ENCODE results near the gene MB21D2.
A peak's percentile ranks its signal among the peaks of the same experiment; 100 is the strongest.

DNA sequence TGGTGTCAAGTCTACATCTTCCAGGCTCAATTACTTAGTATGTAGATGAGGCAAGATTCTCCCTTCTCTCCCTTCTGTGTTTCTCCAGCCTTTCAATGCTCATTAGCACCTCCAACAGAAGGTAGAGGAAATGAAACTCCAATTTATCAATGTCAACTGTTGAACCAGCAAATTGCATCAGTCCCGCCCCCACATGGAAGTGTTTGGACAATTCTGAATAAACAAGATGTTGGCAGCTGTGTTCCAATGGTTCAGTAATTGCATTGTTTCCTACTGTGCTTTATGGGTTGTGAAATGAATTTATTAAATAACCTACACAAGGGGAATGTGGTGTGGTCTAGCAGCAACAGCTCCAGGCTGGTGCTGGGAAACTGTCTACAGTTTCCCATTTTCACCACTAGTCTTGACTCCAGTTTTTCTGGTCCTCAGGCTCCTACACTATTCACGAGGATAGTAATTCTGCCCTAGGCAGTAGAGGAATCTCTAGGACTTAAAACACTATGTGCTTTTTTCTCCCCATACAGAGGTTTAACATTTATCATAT lies 91.9 kb downstream of the MB21D2 start:
- TF ChIP-seq POLR2A (IDR thresholded peaks at IDR 0.05; ENCODE audit: low read depth, low read length) (no peak), POLR2AphosphoS5 (IDR thresholded peaks at IDR 0.05; ENCODE audit: low read depth, low read length) (no peak), TAF1 (IDR thresholded peaks at IDR 0.05; ENCODE audit: low read depth, low read length) (no peak), POU2F2 (IDR thresholded peaks at IDR 0.05; ENCODE audit: low read depth, low read length) (no peak), PAX5 (IDR thresholded peaks at IDR 0.05; ENCODE audit: insufficient read depth, low read length, severe bottlenecking) (no peak), SPI1 (IDR thresholded peaks at IDR 0.05; ENCODE audit: low read depth, low read length) (peak; percentile 95)
